A549 (cell line): ENCODE measurements around the gene MMP25. TPM values are rescaled to one million over a fixed set of nuclear protein-coding genes. Genes with fewer than 3 reads are reported as not detected.
A peak's percentile ranks its signal among the peaks of the same experiment; 100 is the strongest.

ENCODE experiments used
- ATAC-seq, 2 experiments: fragments of 200-7000 bp in 1 of 2; fragments of >200 bp in 1 of 2; cut with Nextera tagmentation in 1 of 2; cut with Tn5 transposase in 1 of 2; 3 replicates each; pipeline versions ENCODE4 v1.8.0 to v1.9.1; 2018 to 2020; ENCODE audit warnings: mild to moderate bottlenecking in 1 of 2, moderate library complexity in 1 of 2
- CTCF ChIA-PET: fragments of 300-600 bp; sonication (Branson Sonifier 250); formaldehyde crosslinking; extraction: SDS; loops from one replicate; lab custom pipeline; 2021; ENCODE audit warnings: antibody characterized with exemption, inconsistent platforms; lab: Yijun Ruan, JAX
- POLR2A ChIA-PET: fragments of 350-600 bp; formaldehyde crosslinking; extraction: SDS; loops from one replicate; lab custom pipeline; 2021; ENCODE audit warnings: antibody characterized with exemption, inconsistent platforms; lab: Yijun Ruan, JAX
- DNase-seq, 2 experiments: peaks; one replicate each; pipeline versions ENCODE4 v3.0.0 to v3.0.0-alpha.2; 2011 to 2016; ENCODE audit warnings: low read depth in 1 of 2, low spot score in 1 of 2
- FAIRE-seq: peaks from 2 replicates; lab custom pipeline; 2011; peaks lifted over from hg19 to GRCh38; lab: Jason Lieb, UNC
- H3K27ac ChIP-seq, 2 experiments: fragments of >200 bp; sonication (Bioruptor Twin); formaldehyde crosslinking; 3 replicates each; pipeline ENCODE4 v1.5.1; 2016 to 2017
- H3K4me1 ChIP-seq: fragments of >200 bp; sonication (Bioruptor Twin); formaldehyde crosslinking; 3 replicates; pipeline ENCODE4 v1.6.1; 2016
- H3K4me2 ChIP-seq: fragments of >200 bp; sonication (Bioruptor Twin); formaldehyde crosslinking; 3 replicates; pipeline ENCODE4 v1.6.1; 2016
- H3K4me3 ChIP-seq: fragments of >200 bp; sonication (Bioruptor Twin); formaldehyde crosslinking; 3 replicates; pipeline ENCODE4 v1.5.1; 2016
- H3K9me3 ChIP-seq: fragments of >200 bp; sonication (Bioruptor Twin); formaldehyde crosslinking; 3 replicates; pipeline ENCODE4 v1.6.1; 2016
- BHLHE40 ChIP-seq: IDR thresholded peaks from 2 replicates; pipeline ENCODE4 v1.6.1; 2012; ENCODE audit warnings: low read depth, low read length, inconsistent platforms
- CEBPB ChIP-seq, 2 experiments: fragments of >200 bp in 1 of 2; sonication (Bioruptor Twin) in 1 of 2; formaldehyde crosslinking in 1 of 2; IDR thresholded peaks; 2 replicates each; pipeline ENCODE4 v1.6.1; 2012 to 2016
- CHD4 ChIP-seq: fragments of 200-600 bp; sonication (generic); IDR thresholded peaks from 2 replicates; pipeline ENCODE4 v1.6.1; 2016; ENCODE audit warnings: antibody characterized with exemption, mild to moderate bottlenecking, borderline replicate concordance
- EHF ChIP-seq: fragments of 250-450 bp; sonication (Bioruptor Pico); IDR thresholded peaks from 2 replicates; pipeline ENCODE4 v1.5.0; 2020; ENCODE audit warnings: mild to moderate bottlenecking
- EP300 ChIP-seq, 2 experiments: fragments of >200 bp; sonication (Bioruptor Twin); formaldehyde crosslinking; IDR thresholded peaks; 2 replicates in 1 of 2; 3 replicates in 1 of 2; pipeline ENCODE4 v1.6.1; 2016 to 2017
- ESRRA ChIP-seq: fragments of 150-350 bp; IDR thresholded peaks from 2 replicates; pipeline ENCODE4 v1.6.1; 2014; ENCODE audit warnings: mild to moderate bottlenecking, low read length, borderline replicate concordance
- HOXA7 ChIP-seq: fragments of 250-450 bp; sonication (Bioruptor Pico); IDR thresholded peaks from 2 replicates; pipeline ENCODE4 v1.5.0; 2020; ENCODE audit warnings: mild to moderate bottlenecking, moderate library complexity
- HOXB5 ChIP-seq: fragments of 250-450 bp; sonication (Bioruptor Pico); IDR thresholded peaks from 2 replicates; pipeline ENCODE4 v1.5.0; 2020; ENCODE audit warnings: mild to moderate bottlenecking, moderate library complexity
- JUN ChIP-seq, 2 experiments: fragments of >200 bp; sonication (Bioruptor Twin); formaldehyde crosslinking; IDR thresholded peaks; 2 replicates in 1 of 2; 3 replicates in 1 of 2; pipeline ENCODE4 v1.6.1; 2016 to 2017
- MAFK ChIP-seq: fragments of 450-650 bp; IDR thresholded peaks from 2 replicates; pipeline ENCODE4 v1.6.1; 2014; ENCODE audit not compliant: partially characterized antibody
- PBX3 ChIP-seq: IDR thresholded peaks from 2 replicates; pipeline ENCODE4 v1.6.1; 2012
- PHF8 ChIP-seq: fragments of 200-600 bp; sonication (generic); IDR thresholded peaks from 2 replicates; pipeline ENCODE4 v1.6.1; 2016; ENCODE audit warnings: low read depth, mild to moderate bottlenecking, antibody characterized with exemption, moderate library complexity, borderline replicate concordance
- POLR2A ChIP-seq: IDR thresholded peaks from 2 replicates; pipeline ENCODE4 v1.6.1; 2012; ENCODE audit warnings: mild to moderate bottlenecking, low read length
- RFX5 ChIP-seq: fragments of 450-650 bp; IDR thresholded peaks from 2 replicates; pipeline ENCODE4 v1.7.1; 2014; ENCODE audit warnings: antibody characterized with exemption, mild to moderate bottlenecking, moderate library complexity
- RNF2 ChIP-seq: fragments of 200-600 bp; sonication (generic); IDR thresholded peaks from 2 replicates; pipeline ENCODE4 v1.6.1; 2016; ENCODE audit warnings: low read depth, mild to moderate bottlenecking, antibody characterized with exemption, moderate library complexity, borderline replicate concordance
- SREBF2 ChIP-seq: fragments of 450-650 bp; IDR thresholded peaks from 2 replicates; pipeline ENCODE4 v1.6.1; 2014; ENCODE audit warnings: mild to moderate bottlenecking, moderate library complexity
- TFCP2L1 ChIP-seq: fragments of 250-450 bp; sonication (Bioruptor Pico); IDR thresholded peaks from 2 replicates; pipeline ENCODE4 v1.5.0; 2021; ENCODE audit warnings: mild to moderate bottlenecking
- TP53 ChIP-seq: fragments of 250-450 bp; sonication (Bioruptor Pico); IDR thresholded peaks from 2 replicates; pipeline ENCODE4 v1.5.0; 2021; ENCODE audit warnings: mild to moderate bottlenecking, moderate library complexity
- ZFP36 ChIP-seq: fragments of 450-650 bp; IDR thresholded peaks from 2 replicates; pipeline ENCODE4 v1.6.1; 2014; ENCODE audit warnings: borderline replicate concordance; ENCODE audit not compliant: partially characterized antibody
- ZNF302 ChIP-seq: fragments of 250-450 bp; sonication (Bioruptor Pico); IDR thresholded peaks from 2 replicates; pipeline ENCODE4 v1.9.0; 2021; ENCODE audit warnings: inconsistent platforms, mild to moderate bottlenecking, moderate library complexity
- ZSCAN20 ChIP-seq: fragments of 250-450 bp; sonication (Bioruptor Pico); IDR thresholded peaks from 2 replicates; pipeline ENCODE4 v1.8.0; 2022; ENCODE audit warnings: mild to moderate bottlenecking, moderate library complexity
- WGBS: methylation state at CpG from one replicate; pipeline ENCODE4 v1.1.6; 2017; ENCODE audit errors: missing lambda C conversion rate; 5-methylcytosine and 5-hydroxymethylcytosine counted together
- polyA plus RNA-seq, 4 experiments: library from polyadenylated mRNA; depleted of rRNA in 3 of 4; stranded (reverse); fragments of >200 nt; fragmentation: RNase III in 1 of 4; extraction: RNeasy Plus Mini Kit Qiagen cat#74134 plus additional on column Dnase treatment in 1 of 4; gene quantifications; 2 replicates in 3 of 4; 3 replicates in 1 of 4; pipeline ENCODE4 v1.2.3, GENCODE V29; 2011 to 2017
- TF ChIP-seq, protein P1 (sequence below): fragments of 200-600 bp; sonication (generic); IDR thresholded peaks from 2 replicates; pipeline ENCODE4 v1.6.1; 2016; ENCODE audit warnings: antibody characterized with exemption, mild to moderate bottlenecking, moderate library complexity
- TF ChIP-seq, protein P2 (sequence below): fragments of 250-450 bp; sonication (Bioruptor Pico); IDR thresholded peaks from 2 replicates; pipeline ENCODE4 v1.5.0; 2021; ENCODE audit warnings: mild to moderate bottlenecking, moderate library complexity, borderline replicate concordance

Gene MMP25
- polyA plus RNA-seq, 2 of the 4 experiments (the other 2 are of a cell fraction), result 0.04 to 0.31 TPM

DNA sequence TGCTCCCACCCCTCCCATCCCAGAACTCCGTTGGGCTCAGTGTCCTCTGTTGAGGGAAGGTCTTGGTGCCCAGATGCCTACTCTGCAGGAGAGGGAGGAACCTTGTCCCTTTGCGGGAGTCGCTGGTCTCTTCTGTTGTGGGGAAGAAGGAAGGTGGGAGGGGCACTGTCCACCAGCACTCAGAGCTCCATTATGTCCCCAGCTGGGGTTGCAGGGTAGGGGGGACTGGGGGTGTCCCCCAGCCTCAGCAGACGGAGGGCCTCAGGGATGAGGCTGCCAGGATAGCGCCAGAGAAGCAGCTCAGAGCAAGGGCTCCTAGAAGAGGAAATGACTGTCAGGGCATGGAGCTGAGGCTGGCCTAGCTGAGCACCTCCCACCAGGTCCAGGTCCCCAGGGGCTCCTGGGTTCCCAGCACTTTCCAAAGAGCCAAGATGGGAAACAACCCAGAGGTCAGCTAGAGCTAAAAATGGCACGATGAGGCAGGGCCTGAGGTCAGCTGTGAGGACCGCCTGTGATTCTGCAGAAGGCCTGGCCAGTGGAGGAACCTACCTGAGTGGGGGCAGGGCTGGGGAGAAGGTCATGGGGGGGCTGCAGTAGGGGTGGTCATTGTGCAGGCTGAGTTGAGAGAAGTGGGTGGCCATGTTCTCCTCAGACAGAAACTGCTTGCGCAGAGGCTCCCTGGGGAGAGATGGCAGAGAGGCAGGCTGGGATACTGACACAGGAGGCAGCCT, 23.5 kb upstream of the MMP25 start (continued):
- TF ChIP-seq ZNF302 (CRISPR knock-in tag) (no peak), SREBF2 (no peak), MAFK (no peak), TP53 (peak; percentile 7; the same call in 1 of the 2 replicates), PHF8 (no peak), JUN (IDR thresholded peaks at IDR 0.05) (peak in 1 of 2 experiments; percentile 62; a peak in 4 of 5 replicates), EHF (CRISPR knock-in tag) (no peak), POLR2A (peak; percentile 32; the same call in 1 of the 2 replicates)

GRCh38 chr16:3023415-3023668, 23.0 kb upstream of the MMP25 start:
- ChIA-PET CTCF (interaction anchor here (0.7 to 6.6 kb wide), 6 partner anchors 8 to 126 kb away, joined by 3 to 112 read pairs (median 5); no protein-coding TSS in a partner anchor), POLR2A (interaction anchor here (0.9 to 6.2 kb wide), 4 partner anchors 8 to 20 kb away, joined by 3 to 107 read pairs (median 4); no protein-coding TSS in a partner anchor)
- FAIRE-seq (no peak), ATAC-seq (peak in 1 of 2 experiments; percentile 27; a peak in 3 of 6 replicates), DNase-seq (peak in 1 of 2 experiments; percentile 51)
- peak overlapping the region; percentile 93 for H3K4me3 ChIP-seq
- H3K4me2 ChIP-seq, result peak overlapping the region; percentile 89
- peak overlapping the region; percentile 98 to 100 for H3K27ac ChIP-seq
- H3K9me3 ChIP-seq, result no peaks in the 10 kb centered on the region
- TF ChIP-seq, protein P1, sequence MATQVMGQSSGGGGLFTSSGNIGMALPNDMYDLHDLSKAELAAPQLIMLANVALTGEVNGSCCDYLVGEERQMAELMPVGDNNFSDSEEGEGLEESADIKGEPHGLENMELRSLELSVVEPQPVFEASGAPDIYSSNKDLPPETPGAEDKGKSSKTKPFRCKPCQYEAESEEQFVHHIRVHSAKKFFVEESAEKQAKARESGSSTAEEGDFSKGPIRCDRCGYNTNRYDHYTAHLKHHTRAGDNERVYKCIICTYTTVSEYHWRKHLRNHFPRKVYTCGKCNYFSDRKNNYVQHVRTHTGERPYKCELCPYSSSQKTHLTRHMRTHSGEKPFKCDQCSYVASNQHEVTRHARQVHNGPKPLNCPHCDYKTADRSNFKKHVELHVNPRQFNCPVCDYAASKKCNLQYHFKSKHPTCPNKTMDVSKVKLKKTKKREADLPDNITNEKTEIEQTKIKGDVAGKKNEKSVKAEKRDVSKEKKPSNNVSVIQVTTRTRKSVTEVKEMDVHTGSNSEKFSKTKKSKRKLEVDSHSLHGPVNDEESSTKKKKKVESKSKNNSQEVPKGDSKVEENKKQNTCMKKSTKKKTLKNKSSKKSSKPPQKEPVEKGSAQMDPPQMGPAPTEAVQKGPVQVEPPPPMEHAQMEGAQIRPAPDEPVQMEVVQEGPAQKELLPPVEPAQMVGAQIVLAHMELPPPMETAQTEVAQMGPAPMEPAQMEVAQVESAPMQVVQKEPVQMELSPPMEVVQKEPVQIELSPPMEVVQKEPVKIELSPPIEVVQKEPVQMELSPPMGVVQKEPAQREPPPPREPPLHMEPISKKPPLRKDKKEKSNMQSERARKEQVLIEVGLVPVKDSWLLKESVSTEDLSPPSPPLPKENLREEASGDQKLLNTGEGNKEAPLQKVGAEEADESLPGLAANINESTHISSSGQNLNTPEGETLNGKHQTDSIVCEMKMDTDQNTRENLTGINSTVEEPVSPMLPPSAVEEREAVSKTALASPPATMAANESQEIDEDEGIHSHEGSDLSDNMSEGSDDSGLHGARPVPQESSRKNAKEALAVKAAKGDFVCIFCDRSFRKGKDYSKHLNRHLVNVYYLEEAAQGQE, result 0 out of 2 replicates have a peak, but pooled peaks have one; percentile 1
- TF ChIP-seq PBX3 (peak; percentile 83), RNF2 (no peak), EHF (CRISPR knock-in tag) (no peak), ESRRA (no peak), EP300 (IDR thresholded peaks at IDR 0.05) (no peak), BHLHE40 (no peak), HOXA7 (CRISPR knock-in tag) (0 out of 2 replicates have a peak, but pooled peaks have one; percentile 73), ZFP36 (peak; percentile 1), CHD4 (no peak), RFX5 (no peak), TFCP2L1 (CRISPR knock-in tag) (peak; percentile 58; the same call in 1 of the 2 replicates), ZSCAN20 (no peak), CEBPB (IDR thresholded peaks at IDR 0.05) (0 out of 4 replicates have a peak, but pooled peaks of 1 of the 2 experiments have one; percentile 1), HOXB5 (no peak), TP53 (no peak)
- TF ChIP-seq, protein P2, sequence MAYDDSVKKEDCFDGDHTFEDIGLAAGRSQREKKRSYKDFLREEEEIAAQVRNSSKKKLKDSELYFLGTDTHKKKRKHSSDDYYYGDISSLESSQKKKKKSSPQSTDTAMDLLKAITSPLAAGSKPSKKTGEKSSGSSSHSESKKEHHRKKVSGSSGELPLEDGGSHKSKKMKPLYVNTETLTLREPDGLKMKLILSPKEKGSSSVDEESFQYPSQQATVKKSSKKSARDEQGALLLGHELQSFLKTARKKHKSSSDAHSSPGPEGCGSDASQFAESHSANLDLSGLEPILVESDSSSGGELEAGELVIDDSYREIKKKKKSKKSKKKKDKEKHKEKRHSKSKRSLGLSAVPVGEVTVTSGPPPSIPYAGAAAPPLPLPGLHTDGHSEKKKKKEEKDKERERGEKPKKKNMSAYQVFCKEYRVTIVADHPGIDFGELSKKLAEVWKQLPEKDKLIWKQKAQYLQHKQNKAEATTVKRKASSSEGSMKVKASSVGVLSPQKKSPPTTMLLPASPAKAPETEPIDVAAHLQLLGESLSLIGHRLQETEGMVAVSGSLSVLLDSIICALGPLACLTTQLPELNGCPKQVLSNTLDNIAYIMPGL (CRISPR knock-in tag), result no peak
- peaks cover 30% of the 10 kb centered on the region for H3K4me1 ChIP-seq
- WGBS, result 1% methylated on average over 6 of the region's 6 CpGs
